Subcutaneous adipose tissue (tissue), 4 donors: ENCODE measurements around the gene COL16A1. TPM values are rescaled to one million over a fixed set of nuclear protein-coding genes. Genes with fewer than 3 reads are reported as not detected.

Experiments
- total RNA-seq, 4 donors: library from RNA; depleted of rRNA; stranded (reverse); fragments of >200 nt; gene quantifications; one replicate each; pipeline ENCODE4 v1.1.0, GENCODE V29; 2016
- TF ChIP-seq, protein P1 (sequence below): fragments of 450-650 bp; IDR thresholded peaks from one replicate; pipeline ENCODE4 v1.5.1; 2016; ENCODE audit warnings: low read depth, mild to moderate bottlenecking, control low read depth, antibody characterized with exemption, moderate library complexity

COL16A1 gene
- total RNA-seq, 4 donors from 2014 or later, result 24.0 to 79.1 (median 55.0) TPM

DNA sequence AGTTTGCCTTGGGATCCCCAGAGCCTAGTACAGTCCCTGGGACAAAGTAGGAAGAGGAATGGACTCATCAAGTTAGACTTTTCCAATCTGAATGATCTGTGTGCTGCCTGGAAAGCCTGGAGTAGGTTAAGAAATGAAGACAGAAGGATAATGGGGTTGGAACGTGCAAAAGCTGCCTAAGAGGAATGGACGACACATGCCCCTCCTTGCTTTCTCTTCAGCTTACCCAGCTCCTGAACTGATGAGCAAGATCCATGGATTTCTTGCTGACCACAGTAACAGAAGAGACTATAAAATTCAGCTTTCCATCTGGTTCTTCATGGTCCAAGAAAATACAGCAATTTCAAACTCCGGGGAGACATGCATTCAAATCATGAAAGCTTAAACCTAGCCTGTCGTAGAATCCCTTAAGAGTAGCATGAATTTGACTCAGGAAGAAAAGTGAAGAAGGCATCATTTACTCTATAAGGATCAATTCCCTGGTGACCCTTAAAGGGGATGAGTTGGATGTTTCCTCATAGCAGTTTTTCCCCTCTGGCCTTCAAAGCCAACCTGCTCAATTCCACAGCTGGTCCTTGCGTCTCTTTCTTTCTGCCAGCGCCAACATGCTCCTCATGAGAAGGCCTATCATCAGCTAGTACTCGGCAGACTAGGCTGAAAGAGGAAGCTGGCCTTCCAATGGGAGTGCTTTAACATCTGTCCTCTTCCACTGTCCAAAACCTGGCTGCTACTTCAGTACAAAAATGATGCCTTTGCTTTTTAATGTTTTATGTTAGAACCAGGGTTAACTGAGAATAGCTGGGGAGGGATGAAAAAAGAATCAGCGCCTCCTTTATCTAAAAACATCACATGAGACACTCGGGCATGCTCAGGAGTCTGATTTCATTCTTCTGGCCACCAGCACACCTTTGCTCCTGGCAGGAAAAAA is 53.4 kb downstream of the COL16A1 start:
- TF ChIP-seq, protein P1, sequence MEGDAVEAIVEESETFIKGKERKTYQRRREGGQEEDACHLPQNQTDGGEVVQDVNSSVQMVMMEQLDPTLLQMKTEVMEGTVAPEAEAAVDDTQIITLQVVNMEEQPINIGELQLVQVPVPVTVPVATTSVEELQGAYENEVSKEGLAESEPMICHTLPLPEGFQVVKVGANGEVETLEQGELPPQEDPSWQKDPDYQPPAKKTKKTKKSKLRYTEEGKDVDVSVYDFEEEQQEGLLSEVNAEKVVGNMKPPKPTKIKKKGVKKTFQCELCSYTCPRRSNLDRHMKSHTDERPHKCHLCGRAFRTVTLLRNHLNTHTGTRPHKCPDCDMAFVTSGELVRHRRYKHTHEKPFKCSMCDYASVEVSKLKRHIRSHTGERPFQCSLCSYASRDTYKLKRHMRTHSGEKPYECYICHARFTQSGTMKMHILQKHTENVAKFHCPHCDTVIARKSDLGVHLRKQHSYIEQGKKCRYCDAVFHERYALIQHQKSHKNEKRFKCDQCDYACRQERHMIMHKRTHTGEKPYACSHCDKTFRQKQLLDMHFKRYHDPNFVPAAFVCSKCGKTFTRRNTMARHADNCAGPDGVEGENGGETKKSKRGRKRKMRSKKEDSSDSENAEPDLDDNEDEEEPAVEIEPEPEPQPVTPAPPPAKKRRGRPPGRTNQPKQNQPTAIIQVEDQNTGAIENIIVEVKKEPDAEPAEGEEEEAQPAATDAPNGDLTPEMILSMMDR, result no peak

DNA sequence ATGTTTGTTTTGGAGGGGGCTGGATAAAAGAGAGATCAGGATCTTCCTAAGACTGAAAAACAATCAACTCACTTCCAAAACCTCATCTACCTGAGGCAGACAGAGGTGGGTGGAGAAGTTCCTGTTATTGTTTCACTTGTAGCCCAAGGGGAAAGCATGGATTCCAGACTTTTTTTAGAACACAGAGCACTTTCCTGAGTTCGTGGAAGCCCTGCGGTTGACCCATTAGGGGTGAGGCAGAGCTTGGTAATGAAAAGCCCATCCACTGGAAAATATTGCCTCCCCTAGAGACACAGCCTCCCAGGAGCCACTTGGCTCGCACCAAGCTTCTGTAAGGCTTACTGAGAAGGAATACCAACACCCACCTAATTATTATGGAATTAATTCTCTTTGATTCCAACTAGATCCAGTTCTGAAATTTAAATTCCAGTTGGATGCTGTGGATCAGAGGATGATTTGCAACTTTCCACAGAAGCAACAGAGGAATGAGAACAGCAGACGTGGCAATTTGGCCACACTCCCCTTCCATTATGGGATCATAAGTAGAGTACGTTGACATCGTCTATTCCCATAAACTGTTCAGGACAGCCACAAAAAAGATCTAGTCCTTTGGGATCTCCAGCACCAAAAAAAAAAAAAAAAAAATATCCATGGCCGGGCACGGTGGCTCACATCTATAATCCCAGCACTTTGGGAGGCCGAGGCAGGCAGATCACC is 55.0 kb downstream of the COL16A1 start:
- TF ChIP-seq, protein P1, result no peak

DNA sequence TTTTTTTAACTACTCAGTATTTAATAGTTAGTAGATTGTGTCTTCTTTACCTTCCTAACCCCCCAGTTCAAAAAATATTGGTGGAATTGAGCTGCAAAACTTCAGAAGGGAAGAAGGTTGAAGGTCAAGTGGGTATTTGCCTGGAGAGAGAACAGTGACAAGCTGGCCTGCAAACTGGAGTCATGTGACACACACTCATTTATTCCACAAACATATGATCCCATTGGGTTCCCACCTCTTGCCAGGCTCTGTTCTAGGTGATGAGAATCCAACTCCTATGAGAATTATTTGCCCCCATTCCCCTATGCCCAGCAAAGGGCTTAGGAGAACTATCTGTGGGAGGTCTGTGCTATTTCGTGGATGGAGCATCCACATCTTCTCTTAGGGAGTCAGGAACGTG is 55.6 kb downstream of the COL16A1 start:
- TF ChIP-seq, protein P1, result no peak

DNA sequence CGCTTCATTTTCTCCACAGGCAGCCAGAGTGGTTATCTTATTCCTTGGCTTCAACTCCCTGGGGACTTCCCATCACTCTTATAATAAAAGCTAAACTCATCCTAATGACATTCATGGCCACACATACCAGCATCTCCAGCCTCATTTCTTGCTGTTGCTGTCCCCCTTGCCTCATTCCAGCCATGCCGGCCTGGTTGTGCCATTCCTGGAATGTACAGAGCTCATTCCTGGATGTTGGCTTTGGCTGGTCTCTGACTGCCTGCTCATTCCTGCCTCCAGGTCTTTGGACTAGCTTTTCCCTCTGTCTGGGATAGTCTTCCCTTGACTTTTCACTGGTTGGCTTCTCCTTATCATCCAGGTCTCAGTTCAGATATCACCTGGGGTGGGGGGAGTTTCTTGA is 56.7 kb downstream of the COL16A1 start:
- TF ChIP-seq, protein P1, result no peak

DNA sequence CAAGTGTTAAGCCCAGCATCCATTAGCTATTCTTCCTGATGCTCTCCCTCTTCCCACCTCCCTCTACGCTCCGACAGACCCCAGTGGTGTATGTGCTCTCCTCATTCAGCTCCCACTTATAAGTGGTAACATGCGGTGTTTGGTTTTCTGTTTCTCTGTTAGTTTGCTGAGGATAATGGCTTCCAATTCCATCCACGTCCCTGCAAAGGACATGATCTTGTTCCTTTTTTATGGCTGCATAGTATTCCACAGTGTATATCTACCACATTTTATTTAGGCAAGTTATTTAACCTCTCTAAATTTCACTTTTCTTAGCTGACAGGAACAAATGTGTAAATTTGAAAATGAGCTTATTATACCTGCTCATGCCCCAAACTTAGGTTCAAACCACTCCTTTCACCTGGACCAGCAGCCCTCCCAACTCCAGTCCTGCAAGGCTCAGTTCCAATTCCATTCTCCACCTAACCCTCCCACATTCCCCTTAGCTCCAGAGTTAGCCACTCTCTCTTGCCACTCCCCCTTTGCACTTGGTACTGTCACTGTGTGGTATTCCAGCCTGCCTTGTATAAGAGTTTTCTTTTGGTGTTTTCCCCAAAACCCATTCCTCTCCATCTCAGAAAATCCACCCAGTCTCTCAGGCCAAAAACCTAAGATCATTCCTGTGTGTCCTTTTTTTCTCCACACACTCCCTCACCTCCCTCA is 57.4 kb downstream of the COL16A1 start:
- TF ChIP-seq, protein P1, result no peak

DNA sequence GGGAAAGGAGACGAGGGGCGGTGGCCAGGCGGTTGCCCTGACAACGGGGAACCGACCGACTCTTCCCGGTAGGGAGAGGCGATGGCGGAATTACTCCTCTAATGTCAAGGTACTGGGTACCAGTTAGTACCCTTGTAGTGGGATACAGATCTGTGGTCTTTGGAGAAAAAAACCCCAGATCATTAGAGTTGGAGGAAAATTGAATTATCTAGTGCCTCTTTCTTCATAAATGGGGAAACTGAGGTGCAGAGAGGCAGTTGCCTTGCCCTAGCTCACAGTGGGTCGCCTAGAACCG is 58.6 kb downstream of the COL16A1 start:
- TF ChIP-seq, protein P1, result no peak
